ENCODE results near the gene SLAMF9. TPM values are rescaled to one million over a fixed set of nuclear protein-coding genes. Genes with fewer than 3 reads are reported as not detected.

The SLAMF9 gene
- total RNA-seq, 1 donor from 2014 or later: not detected

- intact Hi-C loops (cut with micrococcal nuclease): no loop called here
- Histone ChIP-seq H3K4me3 (no peak overlapping the region), H3K27ac (replicated peaks) (no peak overlapping the region), H3K27me3 (ENCODE audit: low read depth) (no peaks in the 10 kb centered on the region), H3K9me3 (replicated peaks) (no peaks in the 10 kb centered on the region), H3K36me3 (no peaks in the 10 kb centered on the region), H3K4me1 (peaks cover 12% of the 10 kb centered on the region)
- no peak for TF ChIP-seq CTCF (IDR thresholded peaks at IDR 0.05; ENCODE audit: borderline replicate concordance)
- no peak for DNase-seq
These were observed 20.7 kb downstream of the SLAMF9 start for GRCh38 chr1:159933347-159933746.

- TF ChIP-seq CTCF (IDR thresholded peaks at IDR 0.05; ENCODE audit: borderline replicate concordance): no peak
- H3K9me3 ChIP-seq (replicated peaks): no peaks in the 10 kb centered on the region
- peaks cover 12% of the 10 kb centered on the region for H3K4me1 ChIP-seq
- H3K4me3 ChIP-seq: no peak overlapping the region
- no peak overlapping the region for H3K27ac ChIP-seq (replicated peaks)
- no peaks in the 10 kb centered on the region for H3K27me3 ChIP-seq (ENCODE audit: low read depth)
- intact Hi-C loops (cut with micrococcal nuclease): no loop called here
- DNase-seq: no peak
- H3K36me3 ChIP-seq: no peaks in the 10 kb centered on the region
These were observed 21.4 kb downstream of the SLAMF9 start for GRCh38 chr1:159932296-159933285.

GRCh38 chr1:159931795-159932173 is 22.3 kb downstream of the SLAMF9 start:
- Histone ChIP-seq H3K27me3 (ENCODE audit: low read depth) (no peaks in the 10 kb centered on the region), H3K27ac (replicated peaks) (no peak overlapping the region), H3K4me1 (peaks cover 8% of the 10 kb centered on the region), H3K36me3 (no peaks in the 10 kb centered on the region), H3K4me3 (no peak overlapping the region), H3K9me3 (replicated peaks) (no peaks in the 10 kb centered on the region)
- no peak for TF ChIP-seq CTCF (IDR thresholded peaks at IDR 0.05; ENCODE audit: borderline replicate concordance)
- intact Hi-C loops (cut with micrococcal nuclease): no loop called here
- no peak for DNase-seq

- Histone ChIP-seq H3K27ac (replicated peaks) (no peak overlapping the region), H3K4me3 (no peak overlapping the region), H3K4me1 (peaks cover 7% of the 10 kb centered on the region), H3K36me3 (no peaks in the 10 kb centered on the region), H3K27me3 (ENCODE audit: low read depth) (no peaks in the 10 kb centered on the region), H3K9me3 (replicated peaks) (no peaks in the 10 kb centered on the region)
- intact Hi-C loops (cut with micrococcal nuclease): no loop called here
- no peak for DNase-seq
- no peak for TF ChIP-seq CTCF (IDR thresholded peaks at IDR 0.05; ENCODE audit: borderline replicate concordance)
These were observed 22.8 kb downstream of the SLAMF9 start for GRCh38 chr1:159931101-159931794.

GRCh38 chr1:159930634-159931033 is 23.4 kb downstream of the SLAMF9 start:
- no peak overlapping the region for H3K4me3 ChIP-seq
- H3K27ac ChIP-seq (replicated peaks): no peak overlapping the region
- H3K36me3 ChIP-seq: no peaks in the 10 kb centered on the region
- intact Hi-C loops (cut with micrococcal nuclease): no loop called here
- peaks cover 11% of the 10 kb centered on the region for H3K4me1 ChIP-seq
- no peaks in the 10 kb centered on the region for H3K9me3 ChIP-seq (replicated peaks)
- no peak for TF ChIP-seq CTCF (IDR thresholded peaks at IDR 0.05; ENCODE audit: borderline replicate concordance)
- no peak for DNase-seq
- H3K27me3 ChIP-seq (ENCODE audit: low read depth): no peaks in the 10 kb centered on the region
